DND-41 (cell line): ENCODE data around the gene ICA1L.

ENCODE experiments used
- ATAC-seq: fragments of 200-7000 bp; cut with Tn5 transposase; 3 replicates; pipeline ENCODE4 v1.9.1; 2021; ENCODE audit warnings: low read depth; ENCODE audit not compliant: insufficient read depth
- DNase-seq: peaks from one replicate; pipeline ENCODE4 v3.0.0-alpha.2; 2020
- H2AFZ ChIP-seq: 2 replicates; pipeline ENCODE4 v1.6.0; 2012; ENCODE audit warnings: low read depth, low read length
- H3K27ac ChIP-seq: 2 replicates; pipeline ENCODE4 v1.5.1; 2012; ENCODE audit warnings: low read length, inconsistent platforms
- H3K27me3 ChIP-seq: fragments of 200-600 bp; sonication (generic); 2 replicates; pipeline ENCODE4 v1.6.0; 2012; ENCODE audit warnings: low read length, mild to moderate bottlenecking, inconsistent platforms; ENCODE audit not compliant: insufficient read depth, poor library complexity
- H3K36me3 ChIP-seq: 2 replicates; pipeline ENCODE4 v1.5.1; 2012; ENCODE audit warnings: low read length, inconsistent platforms; ENCODE audit not compliant: insufficient read depth
- H3K4me1 ChIP-seq: 2 replicates; pipeline ENCODE4 v1.5.1; 2012; ENCODE audit warnings: mild to moderate bottlenecking, low read length; ENCODE audit not compliant: insufficient read depth
- H3K4me2 ChIP-seq: 2 replicates; pipeline ENCODE4 v1.6.0; 2012; ENCODE audit warnings: mild to moderate bottlenecking, moderate library complexity, low read length, inconsistent platforms; ENCODE audit not compliant: insufficient read depth
- H3K4me3 ChIP-seq, 2 experiments: fragments of 200-600 bp in 1 of 2; shearing (Covaris generic) in 1 of 2; 2 replicates each; pipeline ENCODE4 v1.5.1; 2012 to 2016; ENCODE audit warnings: inconsistent platforms in 2 of 2, low read length in 2 of 2, mild to moderate bottlenecking in 2 of 2, low read depth in 1 of 2, moderate library complexity in 1 of 2
- H3K79me2 ChIP-seq: 2 replicates; pipeline ENCODE4 v1.6.0; 2012; ENCODE audit warnings: low read length, inconsistent platforms; ENCODE audit not compliant: insufficient read depth
- H3K9ac ChIP-seq: 2 replicates; pipeline ENCODE4 v1.6.0; 2012; ENCODE audit warnings: low read depth, mild to moderate bottlenecking, inconsistent platforms, low read length, moderate library complexity
- H3K9me3 ChIP-seq: 2 replicates; pipeline ENCODE4 v1.5.1; 2012; ENCODE audit warnings: low read length, moderate library complexity, mild to moderate bottlenecking, inconsistent platforms; ENCODE audit not compliant: insufficient read depth, severe bottlenecking
- H4K20me1 ChIP-seq: 2 replicates; pipeline ENCODE4 v1.6.0; 2012; ENCODE audit warnings: low read length; ENCODE audit not compliant: insufficient read depth
- CTCF ChIP-seq: IDR thresholded peaks from 2 replicates; pipeline ENCODE4 v1.5.1; 2012; ENCODE audit warnings: borderline replicate concordance, low read length, moderate library complexity, mild to moderate bottlenecking; ENCODE audit not compliant: poor library complexity, severe bottlenecking; ENCODE audit errors: extremely low read depth
- EZH2 ChIP-seq: IDR thresholded peaks from 3 replicates; pipeline ENCODE4 v1.6.1; 2012; ENCODE audit warnings: borderline replicate concordance, low read depth, mild to moderate bottlenecking, moderate library complexity, low read length, inconsistent platforms; ENCODE audit not compliant: severe bottlenecking

Gene ICA1L

DNA sequence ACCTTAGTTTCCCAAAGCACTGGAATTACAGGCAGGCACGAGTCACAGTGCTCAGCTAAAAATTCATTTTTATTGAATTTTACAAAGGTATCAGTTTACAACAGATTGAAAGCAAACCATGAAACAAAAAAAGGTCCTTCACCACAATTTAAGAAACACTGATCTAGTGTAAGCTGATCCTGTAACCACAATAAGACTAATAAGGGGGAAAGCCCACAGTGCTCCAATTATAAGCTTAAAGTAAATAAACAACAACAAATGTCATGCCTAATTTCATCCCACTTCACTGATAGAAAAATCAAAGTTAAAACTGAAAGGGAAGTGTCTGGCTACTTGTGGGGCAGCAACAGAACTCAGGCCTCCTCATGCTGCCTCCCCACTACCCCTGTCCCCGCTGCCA lies 49.2 kb downstream of the ICA1L start:
- H3K36me3 ChIP-seq: no peaks in the 10 kb centered on the region
- DNase-seq (no peak), ATAC-seq (no peak)
- no peaks in the 10 kb centered on the region for H3K4me1 ChIP-seq
- TF ChIP-seq EZH2 (no peak), CTCF (no peak)
- no peak overlapping the region for H3K9ac ChIP-seq
- no peaks in the 10 kb centered on the region for H3K9me3 ChIP-seq
- H3K4me3 ChIP-seq: no peak overlapping the region
- no peaks in the 10 kb centered on the region for H3K27me3 ChIP-seq
- no peak overlapping the region for H3K4me2 ChIP-seq
- H3K27ac ChIP-seq: no peak overlapping the region
- no peak overlapping the region for H2AFZ ChIP-seq
- H4K20me1 ChIP-seq: no peaks in the 10 kb centered on the region
- no peaks in the 10 kb centered on the region for H3K79me2 ChIP-seq

DNA sequence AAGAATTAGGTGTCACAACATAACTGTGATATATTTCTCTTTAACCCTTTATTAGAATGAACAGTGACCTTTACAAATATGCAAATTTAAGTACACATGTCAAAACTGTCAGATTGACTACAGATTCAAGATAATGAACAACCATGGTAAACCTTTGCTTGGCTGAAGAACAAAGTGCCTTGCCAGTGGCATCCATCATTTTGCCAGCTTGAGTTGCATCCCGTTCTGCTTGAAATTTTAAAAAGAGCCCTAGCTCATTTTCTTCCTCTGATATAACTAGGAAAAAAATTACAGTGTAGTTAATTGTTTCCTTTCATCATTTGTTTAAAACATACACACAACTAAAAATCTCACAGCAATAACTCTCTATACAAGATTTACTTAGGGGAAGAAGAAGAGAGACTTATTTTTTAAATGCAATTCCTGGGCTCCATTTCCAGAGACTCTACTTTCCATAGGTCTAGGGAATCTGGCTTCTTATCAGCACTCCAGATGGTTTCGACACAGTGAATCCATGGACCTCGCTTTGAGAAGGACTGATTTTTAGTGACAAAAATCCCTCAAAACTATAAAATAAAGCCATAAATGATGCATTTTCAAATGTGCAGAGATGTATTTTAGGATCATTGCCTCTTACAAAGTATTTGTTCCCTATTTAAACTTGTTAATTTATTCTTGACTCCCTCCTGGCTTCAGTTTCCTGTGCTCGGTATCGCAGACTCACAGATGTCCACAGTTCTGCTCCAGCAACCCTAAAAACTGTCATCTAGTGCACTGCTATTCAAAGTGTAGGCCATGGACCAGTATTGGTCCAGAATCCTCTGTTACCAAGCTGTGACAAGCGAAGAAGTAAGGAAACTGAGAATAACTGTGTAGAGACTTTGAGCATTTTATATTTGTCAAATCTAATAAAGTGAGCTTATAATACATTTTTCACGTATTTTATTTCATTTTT lies 50.1 kb downstream of the ICA1L start:
- H3K9ac ChIP-seq: no peak overlapping the region
- no peak for ATAC-seq
- no peaks in the 10 kb centered on the region for H4K20me1 ChIP-seq
- no peaks in the 10 kb centered on the region for H3K27me3 ChIP-seq
- H3K4me2 ChIP-seq: no peak overlapping the region
- H3K27ac ChIP-seq: no peak overlapping the region
- H3K79me2 ChIP-seq: no peaks in the 10 kb centered on the region
- H3K36me3 ChIP-seq: no peaks in the 10 kb centered on the region
- H2AFZ ChIP-seq: no peak overlapping the region
- H3K4me1 ChIP-seq: no peaks in the 10 kb centered on the region
- no peak overlapping the region for H3K4me3 ChIP-seq
- TF ChIP-seq CTCF: no peak
- no peak for TF ChIP-seq EZH2
- H3K9me3 ChIP-seq: no peaks in the 10 kb centered on the region
- DNase-seq: no peak

GRCh38 chr2:202818321-202818720 lies 53.2 kb downstream of the ICA1L start:
- Histone ChIP-seq H3K4me2 (no peak overlapping the region), H3K9me3 (no peaks in the 10 kb centered on the region), H2AFZ (no peak overlapping the region), H3K4me3 (no peak overlapping the region), H3K79me2 (no peaks in the 10 kb centered on the region), H4K20me1 (no peaks in the 10 kb centered on the region), H3K9ac (no peak overlapping the region), H3K27me3 (no peaks in the 10 kb centered on the region), H3K27ac (no peak overlapping the region), H3K4me1 (no peaks in the 10 kb centered on the region), H3K36me3 (no peaks in the 10 kb centered on the region)
- TF ChIP-seq EZH2: no peak
- TF ChIP-seq CTCF: no peak
- ATAC-seq (no peak), DNase-seq (no peak)
